8988T (cell line): Measurements from ENCODE around the gene C1orf21.
"Not testable (repeated sequence)": the region's sequence is repeated elsewhere in the genome, so short reads cannot be mapped to it uniquely, and the experiment has no call there.

Experiments
- DNase-seq: peaks from one replicate; pipeline ENCODE4 v3.0.0; 2011

The C1orf21 gene

GRCh38 chr1:184608581-184608980 is 221.8 kb downstream of the C1orf21 start:
- no peak for DNase-seq

- no peak for DNase-seq
Measured at GRCh38 chr1:184608990-184609389, 222.2 kb downstream of the C1orf21 start.

- no peak for DNase-seq
Measured at GRCh38 chr1:184610876-184611595, 224.2 kb downstream of the C1orf21 start.

- not testable (repeated sequence) for DNase-seq
Measured at GRCh38 chr1:184612229-184612628, 225.4 kb downstream of the C1orf21 start.

GRCh38 chr1:184614667-184615066 is 227.8 kb downstream of the C1orf21 start:
- DNase-seq = no peak

GRCh38 chr1:184615301-184615700 is 228.5 kb downstream of the C1orf21 start:
- DNase-seq = no peak

GRCh38 chr1:184616504-184616903 is 229.7 kb downstream of the C1orf21 start:
- no peak for DNase-seq

- no peak for DNase-seq
Measured at GRCh38 chr1:184617433-184618029, 230.7 kb downstream of the C1orf21 start.

- DNase-seq = no peak
Measured at GRCh38 chr1:184618851-184619250, 232.0 kb downstream of the C1orf21 start.

- no peak for DNase-seq
Measured at GRCh38 chr1:184620469-184620868, 233.6 kb downstream of the C1orf21 start.

GRCh38 chr1:184621260-184621659 is 234.4 kb downstream of the C1orf21 start:
- DNase-seq = no peak

- DNase-seq = no peak
Measured at GRCh38 chr1:184622136-184622823, 235.5 kb downstream of the C1orf21 start.

GRCh38 chr1:184623404-184623803 is 236.6 kb downstream of the C1orf21 start:
- DNase-seq = no peak

GRCh38 chr1:184624051-184624450 is 237.2 kb downstream of the C1orf21 start:
- no peak for DNase-seq

- DNase-seq = no peak
Measured at GRCh38 chr1:184624626-184625025, 237.8 kb downstream of the C1orf21 start.

- no peak for DNase-seq
Measured at GRCh38 chr1:184625271-184625670, 238.4 kb downstream of the C1orf21 start.

GRCh38 chr1:184626076-184627006 is 239.5 kb downstream of the C1orf21 start:
- no peak for DNase-seq

GRCh38 chr1:184627007-184627341 is 240.1 kb downstream of the C1orf21 start:
- DNase-seq = no peak

- no peak for DNase-seq
Measured at GRCh38 chr1:184629266-184629665, 242.4 kb downstream of the C1orf21 start.

- no peak for DNase-seq
Measured at GRCh38 chr1:184630679-184631060, 243.8 kb downstream of the C1orf21 start.

- no peak for DNase-seq
Measured at GRCh38 chr1:184632415-184633175, 245.8 kb downstream of the C1orf21 start.

GRCh38 chr1:184633785-184634184 is 247.0 kb downstream of the C1orf21 start:
- DNase-seq = no peak
